ENCODE measurements around the gene MZT2A.
"Not testable (repeated sequence)": the region's sequence is repeated elsewhere in the genome, so short reads cannot be mapped to it uniquely, and the experiment has no call there.

MZT2A gene

DNA sequence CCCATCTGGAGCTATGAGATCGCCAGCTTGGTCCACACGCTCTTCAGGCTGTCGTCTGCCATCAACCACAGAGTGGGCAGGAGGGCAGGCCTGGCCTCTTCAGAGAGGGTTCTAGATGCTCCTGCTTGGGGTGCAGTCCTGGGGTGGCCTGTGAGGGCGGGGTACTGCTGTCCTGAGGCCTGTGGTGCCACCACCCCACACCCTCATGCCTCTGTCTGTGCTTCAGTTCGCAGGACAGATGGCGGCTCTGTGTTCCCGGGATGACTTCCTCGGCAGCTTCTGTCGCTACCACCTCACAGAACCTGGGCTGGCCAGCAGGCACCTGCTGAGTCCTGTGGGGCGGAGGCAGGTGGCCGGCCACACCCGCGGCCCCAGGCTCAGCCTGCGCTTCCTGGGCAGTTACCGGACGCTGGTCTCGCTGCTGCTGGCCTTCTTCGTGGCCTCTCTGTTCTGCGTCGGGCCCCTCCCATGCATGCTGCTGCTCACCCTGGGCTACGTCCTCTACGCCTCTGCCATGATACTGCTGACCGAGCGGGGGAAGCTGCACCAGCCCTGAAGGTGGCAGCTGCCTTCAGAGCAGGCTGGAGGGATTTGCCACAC, 27.8 kb upstream of the MZT2A start:
- not testable (repeated sequence) for DNase-seq

DNA sequence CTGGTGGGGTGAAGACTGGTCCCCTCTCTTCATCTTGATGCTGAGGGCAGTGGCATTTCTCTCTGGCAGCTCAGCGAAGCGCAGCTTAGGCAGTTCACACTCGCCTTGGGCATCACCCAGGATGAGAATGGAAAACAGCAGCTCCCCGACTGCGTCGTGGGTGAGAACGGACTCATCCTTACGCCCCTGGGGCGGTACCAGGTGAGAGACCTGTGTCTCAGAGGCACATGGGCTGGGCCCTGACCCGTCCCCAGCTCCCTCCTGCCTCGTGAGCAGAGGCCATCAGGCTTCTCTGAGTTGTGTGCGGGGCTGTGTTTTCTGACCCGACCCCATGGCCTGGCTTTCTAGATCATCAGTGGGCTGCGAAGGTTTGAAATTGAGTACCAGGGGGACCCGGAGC, 27.3 kb upstream of the MZT2A start:
- DNase-seq: peak; percentile 9

DNA sequence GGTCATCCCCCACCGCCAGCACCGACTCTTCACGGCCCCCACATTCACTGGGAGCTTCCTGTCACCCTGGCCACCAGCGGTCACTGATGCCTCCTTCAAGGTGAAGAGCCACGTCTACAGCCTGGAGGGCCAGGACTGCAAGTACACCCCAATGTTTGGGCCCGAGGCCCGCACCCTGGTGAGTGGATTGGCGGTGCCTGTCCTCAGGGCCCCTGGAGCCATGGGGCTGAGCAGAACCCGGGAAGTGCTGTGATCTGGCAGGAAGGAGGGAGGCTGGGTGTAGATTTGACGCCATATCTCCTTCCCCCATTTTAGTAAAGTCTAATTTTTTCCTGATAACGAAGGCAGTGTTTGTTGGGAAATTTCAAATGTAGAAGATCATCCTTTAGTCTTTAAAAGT, 26.3 kb upstream of the MZT2A start:
- DNase-seq: not testable (repeated sequence)

DNA sequence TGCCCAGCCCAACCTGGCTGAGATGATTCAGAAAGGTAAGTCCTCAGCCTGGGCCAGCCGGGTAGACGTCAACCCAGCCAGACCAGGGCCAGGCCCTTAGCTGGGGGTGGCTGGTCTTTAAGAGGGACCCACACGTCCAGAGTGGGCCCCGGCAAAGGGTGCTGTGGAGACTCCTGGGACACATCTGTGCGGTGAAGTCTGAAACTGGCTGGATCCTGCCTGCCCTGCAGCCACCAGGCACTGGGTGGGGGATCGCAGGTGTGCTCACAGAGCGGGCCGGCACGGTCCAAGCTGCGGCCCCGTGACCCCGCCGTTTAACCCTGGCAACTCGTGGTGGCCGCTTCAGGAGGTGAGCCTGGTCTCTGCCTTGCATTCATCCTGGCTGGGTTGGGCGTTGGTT, 25.7 kb upstream of the MZT2A start:
- peak; percentile 25 for DNase-seq

DNA sequence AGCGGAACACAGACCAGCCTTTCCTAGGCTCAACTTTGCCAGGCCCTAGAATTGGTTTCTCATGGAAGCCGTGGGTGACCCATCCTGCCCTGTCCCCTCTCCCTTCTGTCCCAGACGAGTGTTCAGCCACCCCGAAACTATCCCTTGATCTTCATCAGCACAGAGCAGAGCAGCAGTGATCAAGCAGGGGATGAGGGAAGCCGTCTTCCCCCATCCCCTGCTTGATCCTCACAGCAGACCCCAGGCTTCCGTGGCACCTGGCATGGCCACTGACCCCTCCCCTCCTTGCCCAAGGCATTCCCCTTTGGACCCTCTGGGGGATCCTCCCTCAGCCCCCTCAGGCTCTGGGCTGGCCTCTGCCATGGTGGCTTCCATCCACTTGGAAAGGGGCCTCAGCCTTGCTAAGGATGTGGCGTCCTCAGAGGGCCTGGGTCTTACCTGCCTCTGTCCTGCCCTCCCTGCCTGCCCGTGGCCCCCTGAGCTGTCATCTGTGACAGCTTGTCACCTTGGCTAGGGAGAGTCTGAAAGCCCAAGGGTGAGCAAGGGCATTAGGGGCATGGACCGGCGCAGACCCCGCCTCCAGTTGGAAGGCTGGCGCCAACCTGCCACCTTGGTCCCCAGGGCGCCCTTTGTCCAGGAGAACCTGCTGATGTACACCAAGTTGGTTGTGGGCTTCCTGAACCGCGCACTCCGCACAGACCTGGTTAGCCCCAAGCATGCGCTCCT, 25.1 kb upstream of the MZT2A start:
- no peak for DNase-seq

- not testable (repeated sequence) for DNase-seq
Measured at GRCh38 chr2:131516621-131517020, 24.4 kb upstream of the MZT2A start.

DNA sequence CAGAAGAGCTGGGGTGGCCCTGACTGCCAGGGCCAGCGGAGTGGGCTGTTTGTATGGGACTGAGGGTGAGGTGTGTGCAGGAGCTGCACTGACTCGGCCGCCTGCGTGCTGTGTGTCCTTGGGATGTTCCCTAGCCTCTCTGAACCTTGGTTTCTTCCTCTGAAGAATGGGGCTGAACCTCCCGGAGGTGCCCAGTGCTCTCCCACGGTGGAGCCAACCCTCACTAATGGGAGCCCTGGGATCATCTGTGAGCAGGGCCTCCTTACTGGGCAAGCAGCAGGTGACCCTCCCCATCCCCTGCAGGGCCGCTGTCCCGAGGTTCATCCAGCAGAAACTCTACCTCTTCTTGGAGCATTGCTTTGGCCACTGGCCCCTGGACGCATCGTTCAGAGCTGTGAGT, 23.8 kb upstream of the MZT2A start:
- DNase-seq: no peak

DNA sequence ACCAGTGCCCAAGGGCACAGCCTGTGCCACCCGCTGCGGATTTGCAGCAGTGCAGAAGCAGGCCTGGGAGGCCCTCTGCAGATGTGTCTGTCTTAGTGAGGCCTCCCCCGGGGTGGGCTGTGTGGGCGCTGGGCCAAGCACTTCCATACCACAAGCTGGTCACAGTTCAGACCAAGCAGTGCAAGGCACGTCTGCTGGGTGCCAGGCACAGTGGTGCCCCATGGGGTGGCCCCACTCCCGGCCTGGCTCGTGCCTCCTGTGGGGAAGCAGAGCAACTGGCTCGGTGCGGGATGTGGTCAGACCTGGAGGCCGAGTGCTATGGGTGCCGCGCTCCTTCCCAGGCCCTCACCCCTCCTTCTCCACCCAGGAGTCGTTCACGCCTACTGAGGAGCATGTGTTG, 23.0 kb upstream of the MZT2A start:
- not testable (repeated sequence) for DNase-seq

DNA sequence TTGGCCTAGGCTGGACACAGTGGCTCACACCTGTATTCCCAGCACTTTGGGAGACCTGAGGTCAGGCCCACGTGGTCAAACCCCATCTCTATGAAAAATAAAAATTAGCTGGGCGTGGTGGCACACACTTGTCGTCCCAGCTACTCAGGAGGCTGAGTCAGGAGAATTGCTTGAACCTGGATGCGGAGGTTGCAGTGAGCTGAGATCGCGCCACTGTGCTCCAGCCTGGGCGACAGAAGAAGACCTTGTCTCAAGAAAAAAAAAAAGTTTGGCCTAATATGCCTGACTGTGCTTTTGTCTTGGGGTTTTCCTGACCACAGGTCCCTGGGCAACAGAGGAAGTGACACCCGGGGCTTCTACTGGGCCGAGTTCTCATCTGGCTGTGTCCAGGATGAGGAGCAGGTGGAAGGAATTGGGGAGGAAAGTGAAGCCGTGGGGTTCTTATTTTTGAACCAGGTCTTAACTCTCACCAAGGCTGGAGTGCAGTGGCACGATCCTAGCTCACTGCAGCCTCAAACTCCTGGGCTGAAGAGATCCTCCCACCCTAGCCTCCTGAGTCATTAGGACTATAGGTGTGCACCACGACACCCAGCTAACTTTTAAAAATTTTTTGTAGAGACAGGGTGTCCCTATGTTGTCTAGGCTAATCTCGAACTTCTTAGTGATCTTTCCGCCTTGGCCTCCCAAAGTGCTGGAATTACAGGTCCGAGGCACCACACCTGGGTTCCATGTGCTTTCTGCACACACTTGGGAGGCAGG, 22.4 kb upstream of the MZT2A start:
- DNase-seq: not testable (repeated sequence)

GRCh38 chr2:131511969-131512870, 20.0 kb upstream of the MZT2A start:
- DNase-seq: not testable (repeated sequence)

GRCh38 chr2:131511291-131511968, 19.2 kb upstream of the MZT2A start:
- not testable (repeated sequence) for DNase-seq

GRCh38 chr2:131509615-131510014, 17.4 kb upstream of the MZT2A start:
- no peak for DNase-seq

GRCh38 chr2:131504082-131504750, 12.0 kb upstream of the MZT2A start:
- DNase-seq: not testable (repeated sequence)

DNA sequence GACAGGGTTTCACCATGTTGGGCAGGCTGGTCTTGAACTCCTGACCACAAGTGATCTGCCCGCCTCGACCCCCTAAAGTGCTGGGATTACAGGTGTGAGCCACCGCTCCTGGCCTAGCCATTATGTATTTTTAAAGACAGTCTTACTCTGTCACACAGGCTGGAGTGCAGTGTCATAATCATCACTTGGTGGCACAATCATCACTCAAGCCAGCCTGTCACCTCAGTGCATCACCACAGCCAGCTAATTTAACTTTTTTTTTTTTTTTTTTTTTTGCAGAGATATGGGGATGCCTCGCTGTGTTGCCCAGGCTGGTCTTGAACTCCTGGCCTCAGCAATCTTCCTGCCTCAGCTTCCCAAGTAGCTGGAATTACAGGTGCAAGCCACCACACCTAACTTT, 11.4 kb upstream of the MZT2A start:
- not testable (repeated sequence) for DNase-seq

DNA sequence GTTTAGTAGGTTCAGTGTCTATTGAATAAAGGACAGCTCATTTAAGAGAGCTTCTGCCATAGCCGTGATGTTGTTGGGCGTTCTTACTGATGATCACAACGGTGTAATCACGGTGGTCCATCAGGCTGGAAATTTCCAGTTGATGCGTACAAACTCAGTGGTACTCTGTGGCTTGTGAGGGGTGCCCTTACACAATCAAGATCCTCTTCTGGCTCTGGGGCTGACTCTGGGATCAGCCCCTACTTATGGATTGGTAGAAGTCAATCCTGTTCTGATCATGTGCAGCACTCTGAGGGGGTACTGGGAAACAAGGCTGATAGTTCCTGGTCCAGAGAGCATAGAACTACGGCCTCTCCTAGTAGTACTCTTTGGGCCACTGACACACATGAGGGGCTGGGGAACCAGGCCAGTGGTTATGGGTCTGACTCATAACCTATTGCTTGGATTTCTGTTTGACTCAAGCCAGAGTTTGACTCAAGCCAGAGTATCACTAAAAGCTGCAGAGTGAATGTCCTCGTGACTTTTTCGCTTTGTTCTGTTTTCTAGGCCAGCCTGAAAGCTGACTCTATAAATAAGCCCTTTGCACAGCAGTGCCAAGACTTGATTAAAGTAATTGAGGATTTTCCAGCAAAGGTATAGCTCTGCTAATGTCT, 6.2 kb upstream of the MZT2A start:
- not testable (repeated sequence) for DNase-seq

DNA sequence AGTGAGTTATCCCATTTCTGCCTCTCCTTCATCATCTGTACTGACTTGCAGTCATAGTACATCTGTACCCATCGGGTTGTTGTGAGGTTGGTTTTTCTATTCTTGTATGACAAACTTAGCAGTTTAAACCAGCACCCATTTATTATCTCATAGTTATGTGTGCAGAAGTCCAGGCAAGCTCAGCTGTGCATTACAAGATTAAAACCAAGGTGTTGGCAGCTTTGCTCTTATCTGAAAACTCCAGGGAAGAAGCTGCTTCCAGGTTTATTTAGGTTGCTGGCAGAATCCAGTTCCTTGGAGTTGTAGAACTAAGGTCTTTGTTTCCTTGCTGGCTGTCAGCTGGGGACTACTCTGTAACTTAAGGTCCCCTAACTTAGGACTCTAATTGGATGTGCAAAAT, 3.3 kb upstream of the MZT2A start:
- not testable (repeated sequence) for DNase-seq

- no peak for DNase-seq
Measured at GRCh38 chr2:131493199-131493968, 1.2 kb upstream of the MZT2A start.

DNA sequence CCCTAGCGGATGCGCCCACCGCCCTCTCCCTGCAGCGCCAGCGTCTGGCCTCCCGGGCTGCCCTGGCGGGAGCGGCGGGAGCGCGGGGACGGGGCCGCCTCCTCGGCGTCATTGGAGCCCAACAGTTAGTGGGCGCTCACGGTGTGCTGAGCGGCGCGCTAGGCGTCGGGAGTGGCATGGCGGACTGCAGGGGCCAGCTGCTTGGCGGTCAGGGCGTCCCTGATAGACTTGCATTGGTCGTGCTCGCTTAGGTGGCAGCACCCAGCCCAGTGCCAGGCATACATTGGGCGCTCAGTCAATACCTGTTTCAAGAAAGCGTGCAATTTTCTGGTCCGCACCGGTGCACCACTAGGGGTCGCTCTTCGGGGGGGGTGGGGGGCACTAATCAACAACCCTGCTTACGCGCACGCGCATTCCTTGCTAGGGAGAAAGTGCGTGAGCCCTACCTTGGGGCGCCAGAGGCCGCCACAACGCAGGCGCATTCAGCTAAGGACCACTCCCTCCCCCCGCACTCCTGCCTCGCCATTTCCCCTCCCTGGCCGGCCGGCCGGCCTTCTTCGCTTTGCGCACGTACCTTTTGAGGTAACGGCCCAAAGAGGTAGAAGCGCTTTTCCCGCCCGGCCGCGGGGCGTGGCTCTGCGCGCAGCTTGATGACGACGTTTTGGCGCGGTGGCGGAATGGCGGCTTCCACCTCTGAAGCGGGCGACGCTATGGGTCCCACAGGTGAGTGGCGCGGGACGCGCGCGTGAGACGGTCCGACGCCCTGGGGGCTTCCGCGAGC, 411 bp upstream of the MZT2A start:
- DNase-seq: peak; percentile 92

- DNase-seq: not testable (repeated sequence)
Measured at GRCh38 chr2:131491469-131491836, 744 bp downstream of the MZT2A start.

All from right forelimb (tissue), 1 donor.